Activated CD4-positive, CD25-positive, alpha-beta regulatory T cell treated with anti-CD3 and anti-CD28 coated beads, Interleukin-2, amount 50 U/mL, for 16 hours (primary cell): ENCODE data around the gene FABP6.

Source experiments
- DNase-seq: peaks from one replicate; pipeline ENCODE4 v3.0.0-alpha.2; 2020; ENCODE audit warnings: low read depth, low spot score

FABP6 gene

GRCh38 chr5:160262151-160263074, 33.1 kb downstream of the FABP6 start:
- DNase-seq: no peak

GRCh38 chr5:160263326-160263855, 34.1 kb downstream of the FABP6 start:
- no peak for DNase-seq

GRCh38 chr5:160266044-160266443, 36.7 kb downstream of the FABP6 start:
- no peak for DNase-seq

- DNase-seq: no peak
Measured at GRCh38 chr5:160266752-160267345, 37.5 kb downstream of the FABP6 start.

GRCh38 chr5:160268121-160268520, 38.8 kb downstream of the FABP6 start:
- DNase-seq: no peak

GRCh38 chr5:160269017-160269416, 39.7 kb downstream of the FABP6 start:
- no peak for DNase-seq

- no peak for DNase-seq
Measured at GRCh38 chr5:160270704-160271103, 41.4 kb downstream of the FABP6 start.

GRCh38 chr5:160271396-160271795, 42.1 kb downstream of the FABP6 start:
- no peak for DNase-seq

- no peak for DNase-seq
Measured at GRCh38 chr5:160271836-160272235, 42.5 kb downstream of the FABP6 start.

- no peak for DNase-seq
Measured at GRCh38 chr5:160272264-160272663, 43.0 kb downstream of the FABP6 start.

- DNase-seq: no peak
Measured at GRCh38 chr5:160272889-160273288, 43.6 kb downstream of the FABP6 start.

GRCh38 chr5:160274483-160274931, 45.2 kb downstream of the FABP6 start:
- DNase-seq: no peak

GRCh38 chr5:160278343-160278742, 49.0 kb downstream of the FABP6 start:
- no peak for DNase-seq

- DNase-seq: no peak
Measured at GRCh38 chr5:160280384-160281095, 51.2 kb downstream of the FABP6 start.

- DNase-seq: no peak
Measured at GRCh38 chr5:160281275-160281674, 52.0 kb downstream of the FABP6 start.

GRCh38 chr5:160284291-160284873, 55.1 kb downstream of the FABP6 start:
- DNase-seq: no peak

- no peak for DNase-seq
Measured at GRCh38 chr5:160285316-160285715, 56.0 kb downstream of the FABP6 start.

- no peak for DNase-seq
Measured at GRCh38 chr5:160286947-160287346, 57.6 kb downstream of the FABP6 start.

- DNase-seq: no peak
Measured at GRCh38 chr5:160287378-160288051, 58.2 kb downstream of the FABP6 start.
